A673 (cell line): ENCODE results near the gene PLB1. TPM values are rescaled to one million over a fixed set of nuclear protein-coding genes. Genes with fewer than 3 reads are reported as not detected.

Experiments
- BruUV-seq: library from RNA; stranded (reverse); fragments of 400-500 nt; replicated peaks from 2 replicates; lab custom pipeline; 2021; lab: Mats Ljungman, UMichigan
- CTCF ChIA-PET: fragments of 300-600 bp; sonication (Branson Sonifier 250); formaldehyde crosslinking; loops from one replicate; lab custom pipeline; 2022; ENCODE audit warnings: antibody characterized with exemption; lab: Charles Lee
- POLR2A ChIA-PET: fragments of 300-600 bp; sonication (Branson Sonifier 250); formaldehyde crosslinking; loops from one replicate; lab custom pipeline; 2022; ENCODE audit warnings: antibody characterized with exemption; ENCODE audit not compliant: low non-redundant PET; lab: Charles Lee
- DNase-seq: peaks from one replicate; pipeline ENCODE4 v3.0.0-alpha.2; 2015; ENCODE audit warnings: low spot score
- H3K27ac ChIP-seq: fragments of 200-600 bp; sonication (generic); 2 replicates; pipeline ENCODE4 v1.5.1; 2016; ENCODE audit warnings: mixed run types, low read depth, mild to moderate bottlenecking, mixed read lengths, antibody characterized with exemption, low read length; ENCODE audit not compliant: poor library complexity, severe bottlenecking
- H3K27me3 ChIP-seq: fragments of 200-600 bp; sonication (generic); replicated peaks from 2 replicates; pipeline ENCODE4 v1.6.1; 2017; ENCODE audit warnings: mixed run types, low read depth, mild to moderate bottlenecking, mixed read lengths, antibody characterized with exemption, low read length; ENCODE audit not compliant: insufficient read depth, poor library complexity
- H3K36me3 ChIP-seq: fragments of 200-600 bp; sonication (generic); 2 replicates; pipeline ENCODE4 v1.6.1; 2016; ENCODE audit warnings: mixed run types, mild to moderate bottlenecking, mixed read lengths, antibody characterized with exemption, low read length; ENCODE audit not compliant: insufficient read depth, poor library complexity, severe bottlenecking
- H3K4me1 ChIP-seq: fragments of 200-600 bp; sonication (generic); 2 replicates; pipeline ENCODE4 v1.6.1; 2017; ENCODE audit warnings: mixed run types, mild to moderate bottlenecking, mixed read lengths, antibody characterized with exemption, low read length; ENCODE audit not compliant: insufficient read depth, poor library complexity, severe bottlenecking
- H3K4me3 ChIP-seq: fragments of 200-600 bp; sonication (generic); 2 replicates; pipeline ENCODE4 v1.5.1; 2016; ENCODE audit warnings: low read depth, mixed run types, mild to moderate bottlenecking, mixed read lengths, low read length; ENCODE audit not compliant: poor library complexity, severe bottlenecking
- H3K9me3 ChIP-seq: fragments of 200-600 bp; sonication (generic); 2 replicates; pipeline ENCODE4 v1.6.1; 2016; ENCODE audit warnings: mixed run types, low read depth, mild to moderate bottlenecking, mixed read lengths, antibody characterized with exemption, low read length; ENCODE audit not compliant: poor library complexity, severe bottlenecking
- CTCF ChIP-seq: fragments of 300-800, 200-600 bp; sonication (generic); conservative IDR thresholded peaks from 2 replicates; pipeline ENCODE4 v1.5.1; 2017; ENCODE audit warnings: low read depth, mild to moderate bottlenecking, antibody characterized with exemption, low read length, moderate library complexity, mixed read lengths
- EZH2 ChIP-seq: fragments of 200-600 bp; sonication (generic); IDR thresholded peaks from 2 replicates; pipeline ENCODE4 v1.6.1; 2017; ENCODE audit warnings: borderline replicate concordance, low read depth, mild to moderate bottlenecking, mixed read lengths, antibody characterized with exemption, low read length; ENCODE audit not compliant: poor library complexity, severe bottlenecking
- intact Hi-C: fragments of 100-400 bp; cut with micrococcal nuclease; formaldehyde crosslinking; loops from one replicate; pipeline ENCODE4 v1.10.0; 2022; ENCODE audit not compliant: unreplicated experiment
- total RNA-seq: library from RNA; stranded (reverse); gene quantifications from 2 replicates; pipeline ENCODE4 v1.2.3, GENCODE V29; 2021

The PLB1 gene
- total RNA-seq, 1 experiment from 2014 or later, result 0.39 TPM

GRCh38 chr2:28521663-28522062 is 25.8 kb downstream of the PLB1 start:
- no peak for TF ChIP-seq EZH2
- intact Hi-C loops, result no loop called here
- ChIA-PET POLR2A (no interaction called here), CTCF (no interaction called here)
- Histone ChIP-seq H3K27ac (no peak overlapping the region), H3K4me1 (no peaks in the 10 kb centered on the region), H3K4me3 (no peak overlapping the region), H3K36me3 (no peaks in the 10 kb centered on the region), H3K9me3 (no peaks in the 10 kb centered on the region), H3K27me3 (peaks cover 7% of the 10 kb centered on the region)
- no TSS peak for BruUV-seq
- DNase-seq, result no peak

- POLR2A ChIA-PET, result no interaction called here
- intact Hi-C loops, result no loop called here
- CTCF ChIA-PET, result no interaction called here
Measured at GRCh38 chr2:28522481-28522880, 26.6 kb downstream of the PLB1 start.

DNA sequence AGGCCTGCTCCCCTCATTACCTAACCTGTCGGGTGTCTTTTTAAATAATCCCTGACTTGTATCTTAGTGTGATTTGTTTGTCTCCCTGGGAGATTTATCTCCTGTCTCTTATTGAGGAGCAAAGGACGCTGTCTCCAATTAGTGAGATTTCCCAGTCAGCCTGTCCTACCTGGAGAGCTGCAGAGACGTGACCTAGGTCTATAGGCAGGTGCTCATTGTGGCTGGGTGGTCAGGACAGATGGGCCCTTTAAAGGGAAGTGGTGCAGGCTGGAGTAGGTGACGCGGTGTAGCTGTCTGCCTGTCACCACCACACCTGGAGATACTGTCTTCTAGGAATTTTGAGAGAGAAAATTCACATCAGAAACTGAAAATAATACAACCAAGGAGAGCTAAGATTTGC is 28.0 kb downstream of the PLB1 start:
- CTCF ChIA-PET, result no interaction called here
- no peak for DNase-seq
- H3K36me3 ChIP-seq, result no peaks in the 10 kb centered on the region
- TF ChIP-seq CTCF, result no peak
- TF ChIP-seq EZH2, result no peak
- H3K4me3 ChIP-seq, result no peak overlapping the region
- no peak overlapping the region for H3K27ac ChIP-seq
- H3K4me1 ChIP-seq, result no peaks in the 10 kb centered on the region
- H3K27me3 ChIP-seq, result peaks cover 4% of the 10 kb centered on the region
- H3K9me3 ChIP-seq, result no peaks in the 10 kb centered on the region
- intact Hi-C loops, result no loop called here
- no TSS peak for BruUV-seq
- POLR2A ChIA-PET, result no interaction called here

More at GRCh38 chr2:28522481-28522880, 26.6 kb downstream of the PLB1 start:
- no peak overlapping the region for H3K4me3 ChIP-seq
- no peaks in the 10 kb centered on the region for H3K4me1 ChIP-seq
- H3K27ac ChIP-seq, result no peak overlapping the region
- H3K27me3 ChIP-seq, result peaks cover 5% of the 10 kb centered on the region
- no peak for DNase-seq
- TF ChIP-seq CTCF (no peak), EZH2 (no peak)
- no peaks in the 10 kb centered on the region for H3K36me3 ChIP-seq
- no TSS peak for BruUV-seq
- no peaks in the 10 kb centered on the region for H3K9me3 ChIP-seq

GRCh38 chr2:28525481-28525880 is 29.6 kb downstream of the PLB1 start:
- no peak for TF ChIP-seq EZH2
- no peak for TF ChIP-seq CTCF
- DNase-seq, result no peak
- no peaks in the 10 kb centered on the region for H3K36me3 ChIP-seq
- no TSS peak for BruUV-seq
- H3K27ac ChIP-seq, result no peak overlapping the region
- ChIA-PET CTCF (no interaction called here), POLR2A (no interaction called here)
- H3K4me3 ChIP-seq, result no peak overlapping the region
- no peaks in the 10 kb centered on the region for H3K4me1 ChIP-seq
- peaks cover 4% of the 10 kb centered on the region for H3K27me3 ChIP-seq
- no peaks in the 10 kb centered on the region for H3K9me3 ChIP-seq
- intact Hi-C loops, result no loop called here
